A549 (cell line): ENCODE data around the gene NKD1. TPM values are rescaled to one million over a fixed set of nuclear protein-coding genes. Genes with fewer than 3 reads are reported as not detected.

Experiments
- ATAC-seq, 2 experiments: fragments of 200-7000 bp in 1 of 2; fragments of >200 bp in 1 of 2; cut with Nextera tagmentation in 1 of 2; cut with Tn5 transposase in 1 of 2; 3 replicates each; pipeline versions ENCODE4 v1.8.0 to v1.9.1; 2018 to 2020; ENCODE audit warnings: mild to moderate bottlenecking in 1 of 2, moderate library complexity in 1 of 2
- CTCF ChIA-PET: fragments of 300-600 bp; sonication (Branson Sonifier 250); formaldehyde crosslinking; extraction: SDS; loops from one replicate; lab custom pipeline; 2021; ENCODE audit warnings: antibody characterized with exemption, inconsistent platforms; lab: Yijun Ruan, JAX
- POLR2A ChIA-PET: fragments of 350-600 bp; formaldehyde crosslinking; extraction: SDS; loops from one replicate; lab custom pipeline; 2021; ENCODE audit warnings: antibody characterized with exemption, inconsistent platforms; lab: Yijun Ruan, JAX
- DNase-seq, 2 experiments: peaks; one replicate each; pipeline versions ENCODE4 v3.0.0 to v3.0.0-alpha.2; 2011 to 2016; ENCODE audit warnings: low read depth in 1 of 2, low spot score in 1 of 2
- FAIRE-seq: peaks from 2 replicates; lab custom pipeline; 2011; peaks lifted over from hg19 to GRCh38; lab: Jason Lieb, UNC
- H3K27ac ChIP-seq, 2 experiments: fragments of >200 bp; sonication (Bioruptor Twin); formaldehyde crosslinking; 3 replicates each; pipeline ENCODE4 v1.5.1; 2016 to 2017
- H3K4me1 ChIP-seq: fragments of >200 bp; sonication (Bioruptor Twin); formaldehyde crosslinking; 3 replicates; pipeline ENCODE4 v1.6.1; 2016
- H3K4me2 ChIP-seq: fragments of >200 bp; sonication (Bioruptor Twin); formaldehyde crosslinking; 3 replicates; pipeline ENCODE4 v1.6.1; 2016
- H3K4me3 ChIP-seq: fragments of >200 bp; sonication (Bioruptor Twin); formaldehyde crosslinking; 3 replicates; pipeline ENCODE4 v1.5.1; 2016
- H3K9me3 ChIP-seq: fragments of >200 bp; sonication (Bioruptor Twin); formaldehyde crosslinking; 3 replicates; pipeline ENCODE4 v1.6.1; 2016
- EHF ChIP-seq: fragments of 250-450 bp; sonication (Bioruptor Pico); IDR thresholded peaks from 2 replicates; pipeline ENCODE4 v1.5.0; 2020; ENCODE audit warnings: mild to moderate bottlenecking
- HEYL ChIP-seq: fragments of 250-450 bp; sonication (Bioruptor Pico); IDR thresholded peaks from 2 replicates; pipeline ENCODE4 v1.8.0; 2021; ENCODE audit warnings: mild to moderate bottlenecking, moderate library complexity
- JUNB ChIP-seq: fragments of >200 bp; sonication (Bioruptor Twin); formaldehyde crosslinking; IDR thresholded peaks from 2 replicates; pipeline ENCODE4 v1.6.1; 2016
- MAFK ChIP-seq: fragments of 450-650 bp; IDR thresholded peaks from 2 replicates; pipeline ENCODE4 v1.6.1; 2014; ENCODE audit not compliant: partially characterized antibody
- NR3C1 ChIP-seq: fragments of >200 bp; sonication (Bioruptor Twin); formaldehyde crosslinking; IDR thresholded peaks from 3 replicates; pipeline ENCODE4 v1.6.1; 2017
- RAD21 ChIP-seq, 2 experiments: fragments of >200 bp in 1 of 2; sonication (Bioruptor Twin) in 1 of 2; formaldehyde crosslinking in 1 of 2; IDR thresholded peaks in 1 of 2; conservative IDR thresholded peaks in 1 of 2; 2 replicates in 1 of 2; 3 replicates in 1 of 2; pipeline ENCODE4 v1.6.1; 2012 to 2018; ENCODE audit warnings: inconsistent platforms in 1 of 2
- RARB ChIP-seq: fragments of 250-450 bp; sonication (Bioruptor Pico); IDR thresholded peaks from 2 replicates; pipeline ENCODE4 v1.8.0; 2021; ENCODE audit warnings: mild to moderate bottlenecking, moderate library complexity
- RCOR1 ChIP-seq: fragments of 150-350 bp; IDR thresholded peaks from 2 replicates; pipeline ENCODE4 v1.6.1; 2014; ENCODE audit warnings: antibody characterized with exemption, low read length, low read depth
- SMC3 ChIP-seq: fragments of >200 bp; sonication (Bioruptor Twin); formaldehyde crosslinking; IDR thresholded peaks from 3 replicates; pipeline ENCODE4 v1.6.1; 2018; ENCODE audit warnings: inconsistent platforms
- SREBF2 ChIP-seq: fragments of 450-650 bp; IDR thresholded peaks from 2 replicates; pipeline ENCODE4 v1.6.1; 2014; ENCODE audit warnings: mild to moderate bottlenecking, moderate library complexity
- ZSCAN20 ChIP-seq: fragments of 250-450 bp; sonication (Bioruptor Pico); IDR thresholded peaks from 2 replicates; pipeline ENCODE4 v1.8.0; 2022; ENCODE audit warnings: mild to moderate bottlenecking, moderate library complexity
- WGBS: methylation state at CpG from one replicate; pipeline ENCODE4 v1.1.6; 2017; ENCODE audit errors: missing lambda C conversion rate; 5-methylcytosine and 5-hydroxymethylcytosine counted together
- polyA plus RNA-seq, 4 experiments: library from polyadenylated mRNA; depleted of rRNA in 3 of 4; stranded (reverse); fragments of >200 nt; fragmentation: RNase III in 1 of 4; extraction: RNeasy Plus Mini Kit Qiagen cat#74134 plus additional on column Dnase treatment in 1 of 4; gene quantifications; 2 replicates in 3 of 4; 3 replicates in 1 of 4; pipeline ENCODE4 v1.2.3, GENCODE V29; 2011 to 2017
- TF ChIP-seq, protein P1 (sequence below): fragments of 450-650 bp; IDR thresholded peaks from 2 replicates; pipeline ENCODE4 v1.6.1; 2014; ENCODE audit warnings: antibody characterized with exemption
- TF ChIP-seq, protein P2 (sequence below): fragments of 250-450 bp; sonication (Bioruptor Pico); IDR thresholded peaks from 2 replicates; pipeline ENCODE4 v1.5.0; 2020; ENCODE audit warnings: low read depth, mild to moderate bottlenecking, moderate library complexity
- TF ChIP-seq, protein P3 (sequence below): fragments of >200 bp; sonication (Bioruptor Twin); formaldehyde crosslinking; IDR thresholded peaks from 2 replicates; pipeline ENCODE4 v1.6.1; 2016
- TF ChIP-seq, protein P4 (sequence below): fragments of 200-600 bp; sonication (generic); IDR thresholded peaks from 2 replicates; pipeline ENCODE4 v1.6.1; 2016; ENCODE audit warnings: antibody characterized with exemption, mild to moderate bottlenecking, moderate library complexity
- TF ChIP-seq, protein P5 (sequence below): IDR thresholded peaks from 2 replicates; pipeline ENCODE4 v1.6.1; 2012
- TF ChIP-seq, protein P6 (sequence below): fragments of >200 bp; sonication (Bioruptor Twin); formaldehyde crosslinking; IDR thresholded peaks from 3 replicates; pipeline ENCODE4 v1.6.1; 2016

Gene NKD1
- polyA plus RNA-seq, 2 of the 4 experiments (the other 2 are of a cell fraction) = 0.10 to 0.19 TPM

DNA sequence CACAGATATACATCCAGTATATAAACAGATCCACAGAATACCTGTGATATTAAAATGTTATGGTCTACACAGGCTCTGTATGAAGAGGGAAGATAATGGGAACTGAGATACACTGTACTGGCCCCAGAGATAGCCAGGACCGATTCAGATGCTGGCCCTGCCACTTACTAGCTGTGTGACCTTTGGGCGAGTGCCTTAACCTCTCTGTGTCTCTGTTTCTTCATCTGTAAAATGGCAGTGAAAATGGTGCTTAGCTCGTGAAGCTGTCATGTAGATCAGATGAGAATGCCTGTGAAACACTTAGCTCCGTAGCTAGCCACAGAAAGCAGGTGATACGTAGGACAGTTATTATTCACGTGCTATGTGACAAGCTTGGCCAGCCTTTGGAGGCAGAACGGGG lies 22.2 kb downstream of the NKD1 start:
- CTCF ChIA-PET = no interaction called here
- WGBS = 19% methylated on average over 7 of the region's 7 CpGs
- FAIRE-seq = no peak

DNA sequence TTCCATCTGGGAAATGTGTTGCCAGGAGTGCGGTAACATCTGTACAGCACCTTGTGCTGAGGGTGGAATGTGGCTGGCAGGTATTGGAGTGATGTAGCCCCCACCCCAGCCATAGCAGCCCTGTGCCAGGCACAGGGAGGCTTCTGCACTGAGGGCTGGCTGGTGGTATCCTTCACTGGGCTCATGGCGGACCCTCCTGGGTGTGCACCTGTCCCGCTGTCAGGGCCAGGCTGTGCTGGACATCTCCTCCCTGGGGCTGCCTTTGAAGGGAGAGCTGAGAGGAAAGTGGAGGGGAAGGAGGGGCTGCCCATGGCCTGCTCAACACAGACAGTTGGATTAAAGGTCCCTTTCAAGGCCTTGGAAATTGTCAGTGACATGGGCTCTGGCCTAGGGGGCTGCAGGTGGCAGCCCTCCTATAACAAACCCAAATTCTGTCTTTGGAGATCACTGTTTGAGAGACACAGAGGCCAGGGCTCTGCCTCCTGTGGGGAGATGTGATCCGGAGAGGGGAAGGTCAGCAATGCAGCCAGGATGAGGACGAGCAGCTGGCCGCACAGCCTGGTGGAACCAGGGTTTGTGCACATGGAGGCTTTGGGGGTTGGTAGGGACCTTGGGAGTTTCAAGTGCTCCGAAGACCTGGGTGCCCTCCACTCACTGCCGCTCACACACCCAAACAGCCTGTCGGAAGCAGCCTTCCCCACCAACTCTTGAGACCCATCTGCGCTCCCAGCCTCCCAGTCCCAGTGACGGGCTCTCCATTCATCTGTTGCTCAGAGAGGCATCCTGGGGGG lies 22.8 kb downstream of the NKD1 start:
- H3K4me2 ChIP-seq = no peak overlapping the region

More for the DNA sequence above, 22.2 kb downstream of the NKD1 start:
- Histone ChIP-seq H3K4me3 (no peak overlapping the region), H3K9me3 (no peaks in the 10 kb centered on the region), H3K4me2 (no peak overlapping the region), H3K4me1 (no peaks in the 10 kb centered on the region), H3K27ac (no peak overlapping the region)
- DNase-seq (no peak), ATAC-seq (no peak)
- POLR2A ChIA-PET = no interaction called here
- TF ChIP-seq, protein P1, sequence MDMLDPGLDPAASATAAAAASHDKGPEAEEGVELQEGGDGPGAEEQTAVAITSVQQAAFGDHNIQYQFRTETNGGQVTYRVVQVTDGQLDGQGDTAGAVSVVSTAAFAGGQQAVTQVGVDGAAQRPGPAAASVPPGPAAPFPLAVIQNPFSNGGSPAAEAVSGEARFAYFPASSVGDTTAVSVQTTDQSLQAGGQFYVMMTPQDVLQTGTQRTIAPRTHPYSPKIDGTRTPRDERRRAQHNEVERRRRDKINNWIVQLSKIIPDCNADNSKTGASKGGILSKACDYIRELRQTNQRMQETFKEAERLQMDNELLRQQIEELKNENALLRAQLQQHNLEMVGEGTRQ = no peak
- TF ChIP-seq, protein P2, sequence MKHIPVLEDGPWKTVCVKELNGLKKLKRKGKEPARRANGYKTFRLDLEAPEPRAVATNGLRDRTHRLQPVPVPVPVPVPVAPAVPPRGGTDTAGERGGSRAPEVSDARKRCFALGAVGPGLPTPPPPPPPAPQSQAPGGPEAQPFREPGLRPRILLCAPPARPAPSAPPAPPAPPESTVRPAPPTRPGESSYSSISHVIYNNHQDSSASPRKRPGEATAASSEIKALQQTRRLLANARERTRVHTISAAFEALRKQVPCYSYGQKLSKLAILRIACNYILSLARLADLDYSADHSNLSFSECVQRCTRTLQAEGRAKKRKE (CRISPR knock-in tag) = no peak

DNA sequence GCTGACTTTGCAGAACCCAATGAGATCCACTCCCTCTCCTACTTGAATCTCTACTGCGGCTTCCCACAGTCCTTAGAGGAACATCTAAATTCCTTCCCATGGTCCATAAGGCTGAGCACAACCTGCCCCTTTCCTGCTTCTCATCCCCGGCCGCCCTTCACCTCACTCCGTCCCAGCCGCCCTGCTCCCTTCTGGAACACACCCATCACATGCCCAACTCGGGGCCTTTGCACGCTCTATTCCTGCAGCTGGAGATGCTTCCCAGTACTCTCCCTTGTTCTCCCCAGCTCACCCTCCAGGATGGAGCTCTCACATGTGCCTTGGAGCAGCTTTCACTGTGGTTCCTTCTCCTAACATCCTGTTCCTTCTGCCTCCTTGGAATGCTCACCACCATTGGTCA lies 23.6 kb downstream of the NKD1 start:
- DNase-seq = no peak
- Histone ChIP-seq H3K9me3 (no peaks in the 10 kb centered on the region), H3K4me2 (no peak overlapping the region), H3K27ac (no peak overlapping the region), H3K4me1 (no peaks in the 10 kb centered on the region), H3K4me3 (no peak overlapping the region)
- FAIRE-seq = no peak
- ChIA-PET CTCF (interaction anchor here (1.0 kb wide), 1 partner anchor 9 kb away, joined by 3 read pairs; no protein-coding TSS in a partner anchor), POLR2A (no interaction called here)
- 65% methylated on average over 7 of the region's 7 CpGs for WGBS
- no peak for TF ChIP-seq SMC3
- TF ChIP-seq, protein P3, sequence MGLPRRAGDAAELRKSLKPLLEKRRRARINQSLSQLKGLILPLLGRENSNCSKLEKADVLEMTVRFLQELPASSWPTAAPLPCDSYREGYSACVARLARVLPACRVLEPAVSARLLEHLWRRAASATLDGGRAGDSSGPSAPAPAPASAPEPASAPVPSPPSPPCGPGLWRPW = no peak
- TF ChIP-seq, protein P1 = no peak
- no peak for TF ChIP-seq JUNB
- no peak for TF ChIP-seq SREBF2
- TF ChIP-seq HEYL (CRISPR knock-in tag) = no peak
- TF ChIP-seq, protein P4, sequence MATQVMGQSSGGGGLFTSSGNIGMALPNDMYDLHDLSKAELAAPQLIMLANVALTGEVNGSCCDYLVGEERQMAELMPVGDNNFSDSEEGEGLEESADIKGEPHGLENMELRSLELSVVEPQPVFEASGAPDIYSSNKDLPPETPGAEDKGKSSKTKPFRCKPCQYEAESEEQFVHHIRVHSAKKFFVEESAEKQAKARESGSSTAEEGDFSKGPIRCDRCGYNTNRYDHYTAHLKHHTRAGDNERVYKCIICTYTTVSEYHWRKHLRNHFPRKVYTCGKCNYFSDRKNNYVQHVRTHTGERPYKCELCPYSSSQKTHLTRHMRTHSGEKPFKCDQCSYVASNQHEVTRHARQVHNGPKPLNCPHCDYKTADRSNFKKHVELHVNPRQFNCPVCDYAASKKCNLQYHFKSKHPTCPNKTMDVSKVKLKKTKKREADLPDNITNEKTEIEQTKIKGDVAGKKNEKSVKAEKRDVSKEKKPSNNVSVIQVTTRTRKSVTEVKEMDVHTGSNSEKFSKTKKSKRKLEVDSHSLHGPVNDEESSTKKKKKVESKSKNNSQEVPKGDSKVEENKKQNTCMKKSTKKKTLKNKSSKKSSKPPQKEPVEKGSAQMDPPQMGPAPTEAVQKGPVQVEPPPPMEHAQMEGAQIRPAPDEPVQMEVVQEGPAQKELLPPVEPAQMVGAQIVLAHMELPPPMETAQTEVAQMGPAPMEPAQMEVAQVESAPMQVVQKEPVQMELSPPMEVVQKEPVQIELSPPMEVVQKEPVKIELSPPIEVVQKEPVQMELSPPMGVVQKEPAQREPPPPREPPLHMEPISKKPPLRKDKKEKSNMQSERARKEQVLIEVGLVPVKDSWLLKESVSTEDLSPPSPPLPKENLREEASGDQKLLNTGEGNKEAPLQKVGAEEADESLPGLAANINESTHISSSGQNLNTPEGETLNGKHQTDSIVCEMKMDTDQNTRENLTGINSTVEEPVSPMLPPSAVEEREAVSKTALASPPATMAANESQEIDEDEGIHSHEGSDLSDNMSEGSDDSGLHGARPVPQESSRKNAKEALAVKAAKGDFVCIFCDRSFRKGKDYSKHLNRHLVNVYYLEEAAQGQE = no peak
- TF ChIP-seq MAFK = no peak
- TF ChIP-seq NR3C1 = no peak
- TF ChIP-seq EHF (CRISPR knock-in tag) = no peak
- no peak for TF ChIP-seq RCOR1
- TF ChIP-seq, protein P5, sequence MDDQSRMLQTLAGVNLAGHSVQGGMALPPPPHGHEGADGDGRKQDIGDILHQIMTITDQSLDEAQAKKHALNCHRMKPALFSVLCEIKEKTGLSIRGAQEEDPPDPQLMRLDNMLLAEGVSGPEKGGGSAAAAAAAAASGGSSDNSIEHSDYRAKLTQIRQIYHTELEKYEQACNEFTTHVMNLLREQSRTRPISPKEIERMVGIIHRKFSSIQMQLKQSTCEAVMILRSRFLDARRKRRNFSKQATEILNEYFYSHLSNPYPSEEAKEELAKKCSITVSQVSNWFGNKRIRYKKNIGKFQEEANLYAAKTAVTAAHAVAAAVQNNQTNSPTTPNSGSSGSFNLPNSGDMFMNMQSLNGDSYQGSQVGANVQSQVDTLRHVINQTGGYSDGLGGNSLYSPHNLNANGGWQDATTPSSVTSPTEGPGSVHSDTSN = no peak
- no peak for TF ChIP-seq RARB (CRISPR knock-in tag)
- TF ChIP-seq, protein P6, sequence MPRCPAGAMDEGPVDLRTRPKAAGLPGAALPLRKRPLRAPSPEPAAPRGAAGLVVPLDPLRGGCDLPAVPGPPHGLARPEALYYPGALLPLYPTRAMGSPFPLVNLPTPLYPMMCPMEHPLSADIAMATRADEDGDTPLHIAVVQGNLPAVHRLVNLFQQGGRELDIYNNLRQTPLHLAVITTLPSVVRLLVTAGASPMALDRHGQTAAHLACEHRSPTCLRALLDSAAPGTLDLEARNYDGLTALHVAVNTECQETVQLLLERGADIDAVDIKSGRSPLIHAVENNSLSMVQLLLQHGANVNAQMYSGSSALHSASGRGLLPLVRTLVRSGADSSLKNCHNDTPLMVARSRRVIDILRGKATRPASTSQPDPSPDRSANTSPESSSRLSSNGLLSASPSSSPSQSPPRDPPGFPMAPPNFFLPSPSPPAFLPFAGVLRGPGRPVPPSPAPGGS = no peak
- no peak for ATAC-seq

More for the DNA sequence above, 22.8 kb downstream of the NKD1 start:
- TF ChIP-seq ZSCAN20 (CRISPR knock-in tag) = no peak
- TF ChIP-seq RAD21 (conservative IDR thresholded peaks at IDR 0.05 in 1 of 2, IDR thresholded peaks at IDR 0.05 in 1 of 2) = no peak
- TF ChIP-seq RARB (CRISPR knock-in tag) = no peak
- TF ChIP-seq, protein P3 = no peak
- TF ChIP-seq, all 56 proteins: peak for 0
- H3K27ac ChIP-seq = no peak overlapping the region
- H3K4me3 ChIP-seq = no peak overlapping the region
- no peak; a peak in 1 of 6 replicates for ATAC-seq
- 72% methylated on average over 9 of the region's 11 CpGs for WGBS
- no peaks in the 10 kb centered on the region for H3K9me3 ChIP-seq
- FAIRE-seq = no peak
- CTCF ChIA-PET = no interaction called here
- POLR2A ChIA-PET = no interaction called here
- no peak for DNase-seq
- H3K4me1 ChIP-seq = no peaks in the 10 kb centered on the region
